HG02943 (cell line): ENCODE data around the gene SRP14.
"Not testable (repeated sequence)": the region's sequence is repeated elsewhere in the genome, so short reads cannot be mapped to it uniquely, and the experiment has no call there.

Experiments used
- ATAC-seq: cut with Tn5 transposase; IDR thresholded peaks from one replicate; pipeline ENCODE4 v1.9.1; 2021; ENCODE audit warnings: mild to moderate bottlenecking, low read depth, moderate library complexity; ENCODE audit not compliant: unreplicated experiment

The SRP14 gene

DNA sequence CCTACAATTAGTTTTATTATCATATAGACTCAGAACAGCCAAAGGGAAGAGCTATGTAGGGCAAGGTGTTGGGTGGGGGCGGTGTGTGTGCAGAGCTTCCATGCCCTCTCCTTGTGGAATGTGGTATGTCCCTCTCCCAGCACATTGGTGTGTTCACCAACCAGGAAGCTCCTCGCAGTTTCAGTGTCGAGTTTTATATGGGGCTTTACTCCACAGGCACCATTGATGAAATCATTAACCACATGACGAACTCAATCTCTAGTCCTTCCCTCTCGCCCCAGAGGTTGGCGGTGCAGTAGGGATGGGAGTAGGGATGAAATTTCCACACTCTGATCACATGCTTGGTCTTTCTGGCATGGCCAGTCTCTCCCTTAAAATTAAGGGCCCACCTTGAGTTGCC is 13.6 kb upstream of the SRP14 start:
- no peak for ATAC-seq

GRCh38 chr15:40051616-40052415 is 12.8 kb upstream of the SRP14 start:
- ATAC-seq: no peak

- no peak for ATAC-seq
These were observed 11.9 kb upstream of the SRP14 start for GRCh38 chr15:40050788-40051470.

DNA sequence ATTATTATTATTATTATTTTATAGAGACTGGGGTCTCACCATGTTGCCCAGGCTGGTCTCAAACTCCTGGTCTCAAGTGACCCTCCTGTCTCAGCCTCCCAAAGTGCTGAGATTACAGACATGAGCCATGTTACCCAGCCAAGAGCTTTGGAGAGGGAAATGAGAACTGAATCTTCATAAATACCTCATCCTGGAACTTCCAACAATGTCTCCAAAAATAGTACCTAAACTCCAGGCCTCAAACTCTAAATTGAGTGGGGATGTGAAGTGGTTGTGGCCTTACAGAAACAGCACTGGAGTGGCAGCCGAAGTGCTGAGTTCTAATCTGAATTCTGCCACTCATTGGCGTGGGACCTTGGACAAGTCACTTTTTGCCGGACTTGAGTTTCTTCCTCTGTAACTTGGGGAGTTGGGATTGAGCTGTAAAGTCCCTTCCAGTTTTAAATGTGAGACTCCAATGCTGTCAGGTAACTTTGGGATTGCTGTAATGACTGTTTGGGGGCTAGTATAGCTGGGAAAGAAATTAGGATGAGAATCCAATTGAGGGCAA is 10.0 kb upstream of the SRP14 start:
- no peak for ATAC-seq

DNA sequence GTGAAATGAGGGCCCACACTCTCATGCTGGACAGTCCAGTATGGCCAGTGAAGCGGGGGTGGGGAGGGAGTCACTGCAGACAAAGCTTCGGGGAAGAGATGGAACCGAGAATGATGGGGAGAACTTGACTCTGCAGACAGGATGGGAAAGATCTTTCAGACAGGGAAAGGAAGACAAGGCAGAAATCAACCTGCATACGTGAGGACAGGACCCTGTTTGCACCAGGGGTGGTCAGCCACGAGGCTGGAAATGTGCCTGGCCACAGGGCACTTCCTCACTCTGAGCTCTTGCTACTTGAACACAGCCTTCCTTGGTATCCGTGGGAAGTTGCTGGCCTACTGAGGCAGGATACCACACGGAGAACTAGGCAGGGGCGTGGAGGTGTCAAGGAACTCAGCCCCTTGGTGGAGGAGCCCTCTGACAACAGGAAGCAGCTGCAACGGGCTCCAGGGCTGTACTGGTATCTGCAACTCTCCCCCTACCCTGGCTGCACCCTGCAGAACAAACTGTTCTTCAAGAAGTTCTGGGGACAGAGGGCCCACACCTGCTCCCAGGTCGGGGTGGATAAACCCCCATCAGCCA is 9.3 kb upstream of the SRP14 start:
- ATAC-seq: no peak

- ATAC-seq: no peak
These were observed 8.6 kb upstream of the SRP14 start for GRCh38 chr15:40047415-40048210.

DNA sequence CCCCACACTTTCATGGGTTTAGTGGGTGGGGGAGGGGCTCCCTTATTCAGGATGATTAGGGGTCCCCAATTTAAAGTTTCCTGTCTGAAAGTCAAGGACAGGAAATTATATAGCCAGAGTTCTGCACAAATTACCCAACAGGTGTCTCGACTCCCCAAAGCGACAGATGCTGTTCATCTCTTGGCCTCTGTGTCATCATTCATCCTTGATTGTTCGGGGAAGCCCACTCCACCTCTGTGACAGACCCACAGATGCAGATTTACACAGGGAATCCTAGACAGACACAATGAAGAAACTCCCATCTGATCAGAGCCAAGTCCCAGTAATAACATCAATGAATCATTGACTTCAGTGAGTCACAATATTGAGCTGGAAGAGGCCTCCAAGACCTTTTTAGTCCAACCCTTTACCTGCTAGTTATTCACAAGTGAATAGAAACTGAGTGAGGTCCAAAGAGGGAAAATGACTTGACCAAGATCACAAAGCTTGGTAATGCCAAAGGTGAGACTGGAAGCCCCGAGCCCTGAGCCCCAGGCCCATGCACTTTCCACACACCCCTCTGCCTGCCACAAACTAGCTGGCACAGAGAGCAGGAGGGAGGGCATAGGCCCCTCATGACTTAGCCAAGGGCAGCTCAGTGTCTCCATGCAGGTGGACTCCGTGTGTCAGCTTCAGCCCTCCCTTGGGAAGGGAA is 7.9 kb upstream of the SRP14 start:
- no peak for ATAC-seq

GRCh38 chr15:40045572-40046217 is 6.7 kb upstream of the SRP14 start:
- no peak for ATAC-seq

GRCh38 chr15:40044717-40045571 is 6.0 kb upstream of the SRP14 start:
- ATAC-seq: peak; percentile 71

- ATAC-seq: no peak
These were observed 5.1 kb upstream of the SRP14 start for GRCh38 chr15:40043927-40044716.

GRCh38 chr15:40042791-40043320 is 3.9 kb upstream of the SRP14 start:
- ATAC-seq: no peak

DNA sequence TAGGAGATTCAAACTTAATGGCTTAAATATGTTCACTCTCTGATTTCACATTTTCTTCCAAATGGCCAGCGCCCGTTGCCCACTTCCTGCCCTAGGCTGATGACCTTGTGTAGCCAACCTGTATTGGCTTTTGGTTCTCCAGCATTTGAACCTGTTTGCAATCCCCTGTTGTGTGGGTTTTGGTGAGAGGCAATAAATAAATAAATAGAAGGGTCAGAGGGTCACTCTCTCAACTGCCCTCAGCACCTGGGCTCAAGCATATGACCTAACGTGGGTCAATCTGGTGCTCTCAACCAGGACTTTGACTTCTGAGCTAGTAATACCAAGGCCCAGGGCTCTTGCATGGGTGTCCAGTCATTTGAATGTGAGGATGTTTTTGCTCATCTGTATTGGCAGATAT is 1.8 kb upstream of the SRP14 start:
- ATAC-seq: no peak

DNA sequence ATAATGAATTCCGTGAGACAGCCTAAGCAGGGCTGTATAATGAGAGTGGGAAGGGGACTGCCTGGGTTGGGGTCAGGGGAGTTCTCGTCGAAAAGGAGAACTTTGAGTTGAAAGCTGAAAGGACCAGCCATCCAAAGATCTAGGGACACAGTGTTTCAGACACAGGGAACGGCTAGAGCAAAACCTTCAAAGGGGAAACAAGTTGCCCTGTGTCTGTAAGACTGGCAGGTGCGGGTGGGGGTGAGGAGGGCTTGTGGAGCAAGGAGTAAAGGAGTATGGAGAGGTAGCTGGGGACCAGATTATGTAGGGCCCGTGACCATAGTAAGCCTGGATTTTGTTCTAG is 1.3 kb upstream of the SRP14 start:
- ATAC-seq: no peak

DNA sequence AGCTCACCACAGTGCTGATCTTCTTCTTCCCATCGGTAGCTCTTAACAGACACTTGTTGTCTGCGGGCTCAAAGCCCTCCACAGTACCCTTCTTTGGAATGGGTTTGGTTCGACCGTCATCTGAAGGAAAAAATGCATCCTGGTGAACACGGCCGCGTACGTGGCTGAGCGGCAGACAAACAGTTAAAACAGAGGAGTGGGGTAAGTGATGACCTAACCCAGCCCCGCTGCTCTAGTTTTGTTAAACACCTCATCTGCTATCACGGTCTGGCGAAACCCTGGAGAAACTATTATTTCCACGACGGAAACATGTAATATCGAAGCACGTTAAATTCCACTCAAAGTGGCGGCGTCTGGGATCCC is 725 bp downstream of the SRP14 start:
- ATAC-seq: no peak

- ATAC-seq: no peak
These were observed 1.3 kb downstream of the SRP14 start for GRCh38 chr15:40037721-40038120.

GRCh38 chr15:40035182-40035581 is 3.8 kb downstream of the SRP14 start:
- not testable (repeated sequence) for ATAC-seq

GRCh38 chr15:40034186-40034946 is 4.6 kb downstream of the SRP14 start:
- ATAC-seq: no peak
